Spleen (tissue), 7 donors: ENCODE results near the gene STN1.

ENCODE experiments used
- POLR2A ChIP-seq, 3 donors: fragments of 450-650 bp; IDR thresholded peaks; one replicate each; pipeline ENCODE4 v1.5.1; 2017; ENCODE audit warnings: antibody characterized with exemption in 3 of 3, mild to moderate bottlenecking in 1 of 3
- TF ChIP-seq, protein P1 (sequence below), 11 experiments: fragments of 200-600 bp in 7 of 11; fragments of 450-650 bp in 4 of 11; sonication (generic) in 4 of 11; IDR thresholded peaks in 8 of 11; conservative IDR thresholded peaks in 3 of 11; 1 replicate in 7 of 11; 2 replicates in 4 of 11; pipeline versions ENCODE4 v1.4.0 to v1.8.0; 2016 to 2021; ENCODE audit warnings: antibody characterized with exemption in 11 of 11, inconsistent platforms in 4 of 11, mild to moderate bottlenecking in 1 of 11
- donor health status: DM: no; HTN: no; CAD: no; lungs with moderate emphysema.
- donor health status: DM: no; HTN: no; CAD: no.
- donor health status: DM: no; HTN: no; CAD: no.

DNA sequence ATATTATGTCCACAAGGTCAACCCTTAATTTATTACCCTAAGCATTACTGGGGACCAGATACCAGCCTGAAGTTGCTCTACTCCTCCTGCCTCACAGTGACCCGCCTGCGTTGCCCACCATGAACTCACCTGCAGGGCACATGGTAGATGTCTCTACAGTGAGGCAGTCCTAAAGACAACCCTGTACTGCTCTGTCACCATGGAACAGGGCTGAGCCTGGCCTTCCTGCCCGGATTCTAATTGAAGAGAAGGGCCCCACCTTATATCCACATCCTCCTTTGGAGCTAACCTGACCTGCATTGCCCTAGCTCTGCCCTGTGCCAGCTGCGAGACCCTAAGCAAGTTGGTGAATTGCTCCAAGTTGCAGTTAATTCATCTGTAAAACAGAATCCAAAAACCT lies 66.7 kb downstream of the STN1 start:
- TF ChIP-seq, protein P1, sequence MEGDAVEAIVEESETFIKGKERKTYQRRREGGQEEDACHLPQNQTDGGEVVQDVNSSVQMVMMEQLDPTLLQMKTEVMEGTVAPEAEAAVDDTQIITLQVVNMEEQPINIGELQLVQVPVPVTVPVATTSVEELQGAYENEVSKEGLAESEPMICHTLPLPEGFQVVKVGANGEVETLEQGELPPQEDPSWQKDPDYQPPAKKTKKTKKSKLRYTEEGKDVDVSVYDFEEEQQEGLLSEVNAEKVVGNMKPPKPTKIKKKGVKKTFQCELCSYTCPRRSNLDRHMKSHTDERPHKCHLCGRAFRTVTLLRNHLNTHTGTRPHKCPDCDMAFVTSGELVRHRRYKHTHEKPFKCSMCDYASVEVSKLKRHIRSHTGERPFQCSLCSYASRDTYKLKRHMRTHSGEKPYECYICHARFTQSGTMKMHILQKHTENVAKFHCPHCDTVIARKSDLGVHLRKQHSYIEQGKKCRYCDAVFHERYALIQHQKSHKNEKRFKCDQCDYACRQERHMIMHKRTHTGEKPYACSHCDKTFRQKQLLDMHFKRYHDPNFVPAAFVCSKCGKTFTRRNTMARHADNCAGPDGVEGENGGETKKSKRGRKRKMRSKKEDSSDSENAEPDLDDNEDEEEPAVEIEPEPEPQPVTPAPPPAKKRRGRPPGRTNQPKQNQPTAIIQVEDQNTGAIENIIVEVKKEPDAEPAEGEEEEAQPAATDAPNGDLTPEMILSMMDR (IDR thresholded peaks at IDR 0.05 in 8 of 11, conservative IDR thresholded peaks at IDR 0.05 in 3 of 11): no peak
- TF ChIP-seq POLR2A (IDR thresholded peaks at IDR 0.05): no peak
